GM19463 (cell line): ENCODE measurements around the gene KLHL14.

ENCODE experiments used
- ATAC-seq: cut with Tn5 transposase; IDR thresholded peaks from one replicate; pipeline ENCODE4 v1.9.1; 2021; ENCODE audit warnings: mild to moderate bottlenecking, moderate library complexity; ENCODE audit not compliant: unreplicated experiment

Gene KLHL14

GRCh38 chr18:32770054-32770665 is 2.7 kb downstream of the KLHL14 start:
- ATAC-seq, result no peak

- ATAC-seq, result no peak
These were observed 3.2 kb downstream of the KLHL14 start for GRCh38 chr18:32769586-32770053.

- ATAC-seq, result no peak
These were observed 3.7 kb downstream of the KLHL14 start for GRCh38 chr18:32769071-32769585.

GRCh38 chr18:32767400-32767799 is 5.4 kb downstream of the KLHL14 start:
- ATAC-seq, result no peak

GRCh38 chr18:32764611-32765244 is 8.1 kb downstream of the KLHL14 start:
- ATAC-seq, result no peak

GRCh38 chr18:32763293-32763692 is 9.5 kb downstream of the KLHL14 start:
- no peak for ATAC-seq

- ATAC-seq, result no peak
These were observed 11.6 kb downstream of the KLHL14 start for GRCh38 chr18:32761231-32761630.

- peak; percentile 99 for ATAC-seq
These were observed 12.4 kb downstream of the KLHL14 start for GRCh38 chr18:32760391-32760790.

- no peak for ATAC-seq
These were observed 13.1 kb downstream of the KLHL14 start for GRCh38 chr18:32759611-32760167.

- ATAC-seq, result no peak
These were observed 18.1 kb downstream of the KLHL14 start for GRCh38 chr18:32754508-32755263.

- ATAC-seq, result no peak
These were observed 19.1 kb downstream of the KLHL14 start for GRCh38 chr18:32753656-32754260.

GRCh38 chr18:32750328-32750727 is 22.5 kb downstream of the KLHL14 start:
- ATAC-seq, result no peak

- ATAC-seq, result no peak
These were observed 23.0 kb downstream of the KLHL14 start for GRCh38 chr18:32749809-32750208.

- ATAC-seq, result no peak
These were observed 30.2 kb downstream of the KLHL14 start for GRCh38 chr18:32742579-32742978.

GRCh38 chr18:32735781-32736180 is 37.0 kb downstream of the KLHL14 start:
- ATAC-seq, result no peak

GRCh38 chr18:32734442-32734841 is 38.4 kb downstream of the KLHL14 start:
- no peak for ATAC-seq

GRCh38 chr18:32732165-32732564 is 40.7 kb downstream of the KLHL14 start:
- no peak for ATAC-seq

- peak; percentile 97 for ATAC-seq
These were observed 42.2 kb downstream of the KLHL14 start for GRCh38 chr18:32730620-32731091.

GRCh38 chr18:32730068-32730467 is 42.8 kb downstream of the KLHL14 start:
- ATAC-seq, result no peak

GRCh38 chr18:32724071-32724749 is 48.6 kb downstream of the KLHL14 start:
- no peak for ATAC-seq
